Urothelium cell line (cell line): Measurements from ENCODE around the gene COL27A1.

Source experiments
- DNase-seq: peaks from one replicate; pipeline ENCODE4 v3.0.0; 2011; ENCODE audit warnings: low spot score, mixed read lengths
- FAIRE-seq: peaks from 2 replicates; lab custom pipeline; 2011; peaks lifted over from hg19 to GRCh38; lab: Jason Lieb, UNC

COL27A1 gene

DNA sequence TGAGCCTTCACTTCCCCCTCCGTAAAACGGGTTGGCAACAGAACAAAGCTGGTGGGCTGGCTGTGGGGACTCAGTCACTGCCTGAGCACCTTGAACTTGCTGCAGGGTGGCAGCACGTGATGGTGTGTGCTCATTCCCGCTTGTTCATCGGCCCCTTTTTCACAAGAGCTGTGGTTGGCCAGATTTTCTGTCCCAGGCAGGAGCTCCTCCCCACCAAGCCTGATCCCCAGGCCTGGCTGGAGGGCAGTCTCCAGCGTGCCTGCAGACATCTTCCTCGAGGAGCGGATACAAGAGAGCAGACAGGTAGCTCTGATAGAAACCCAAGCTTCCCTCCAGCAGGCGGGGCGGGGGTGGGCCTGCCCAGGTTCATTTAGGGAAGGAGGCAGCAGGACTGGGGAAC is 105.7 kb downstream of the COL27A1 start:
- no peak for DNase-seq
- no peak for FAIRE-seq

DNA sequence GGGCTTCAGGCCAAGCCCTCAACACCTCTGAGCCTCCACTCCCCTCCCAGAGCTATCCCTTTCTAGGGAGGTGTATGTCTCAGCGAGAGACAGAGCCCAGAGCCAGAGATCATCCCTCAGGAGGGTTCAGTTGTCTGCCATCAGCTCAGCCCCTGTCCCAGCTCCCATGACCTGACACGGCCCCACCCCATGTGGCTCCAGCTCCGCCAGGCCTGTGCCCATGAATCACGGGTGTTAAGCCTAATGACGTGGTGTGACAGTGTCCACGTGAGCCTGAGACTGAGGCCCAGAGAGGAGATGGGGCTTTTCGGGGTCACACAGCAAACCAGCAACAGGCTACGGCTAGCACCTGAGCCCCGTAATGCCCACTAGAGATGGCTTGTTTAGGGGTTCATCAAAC is 106.7 kb downstream of the COL27A1 start:
- FAIRE-seq = no peak
- DNase-seq = no peak

DNA sequence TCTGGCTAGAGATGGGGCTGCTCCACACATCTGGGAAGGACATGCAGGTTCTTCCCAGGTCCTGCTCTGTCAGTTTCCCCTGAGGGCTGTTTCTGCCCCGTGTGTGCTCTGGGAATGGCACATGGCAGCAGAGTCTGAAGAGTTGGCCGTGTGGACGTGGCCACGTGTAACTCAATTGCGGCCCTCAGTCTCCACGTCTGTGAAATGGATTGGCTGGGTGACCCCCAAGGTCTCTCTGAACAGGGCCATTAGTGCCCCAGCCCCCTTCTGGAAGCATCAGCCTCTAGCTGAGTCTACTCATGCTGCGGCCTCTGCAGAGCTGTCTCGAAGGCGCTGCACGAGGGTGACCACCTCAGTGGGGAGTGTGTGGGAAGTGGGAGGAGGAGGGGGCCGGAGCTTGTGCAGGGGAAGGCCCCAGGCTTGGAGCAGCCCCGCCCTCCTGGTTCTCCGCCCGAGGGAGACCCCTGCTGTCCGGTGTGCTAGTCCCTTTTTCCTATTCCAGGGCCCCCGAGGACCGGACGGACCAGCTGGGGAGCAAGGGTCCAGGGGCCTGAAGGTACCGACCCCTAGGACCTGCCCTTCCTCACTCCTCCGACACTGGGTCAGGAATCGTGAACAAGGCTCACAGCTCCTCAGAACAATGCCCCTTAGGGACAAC is 108.6 kb downstream of the COL27A1 start:
- no peak for DNase-seq
- no peak for FAIRE-seq

DNA sequence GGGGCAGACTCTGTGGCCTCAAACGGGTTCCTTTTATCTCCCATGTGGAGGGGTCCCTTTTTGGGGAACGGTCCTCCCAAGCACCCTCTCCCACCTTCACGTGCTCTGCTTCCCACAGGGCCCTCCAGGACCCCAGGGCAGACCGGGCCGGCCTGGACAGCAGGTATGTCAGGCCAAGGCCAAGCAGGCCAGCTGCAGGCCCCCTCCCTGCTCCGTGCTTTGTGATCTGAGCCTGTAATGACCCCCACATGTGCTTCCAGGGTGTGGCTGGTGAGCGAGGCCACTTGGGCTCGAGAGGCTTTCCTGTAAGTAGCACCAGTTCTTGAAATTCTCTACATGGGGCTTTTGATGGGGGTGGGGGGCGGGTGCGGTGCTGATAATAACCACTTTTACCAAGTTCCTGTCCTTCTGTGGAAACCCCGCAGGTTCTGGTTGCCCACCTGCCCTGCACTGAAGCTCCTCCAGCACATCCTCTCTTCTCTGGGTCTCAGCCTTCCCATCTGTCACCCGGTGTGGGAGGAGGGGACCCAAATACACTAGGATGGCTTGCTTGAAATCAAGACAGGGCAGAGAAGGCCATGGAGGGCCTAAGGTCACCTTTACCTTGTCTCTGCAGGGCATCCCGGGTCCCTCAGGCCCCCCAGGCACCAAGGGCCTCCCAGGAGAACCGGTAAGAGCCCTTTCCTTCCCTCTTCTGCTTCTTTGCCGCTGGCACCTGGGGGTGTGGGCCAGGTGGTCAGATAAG is 109.6 kb downstream of the COL27A1 start:
- DNase-seq (no peak), FAIRE-seq (no peak)

DNA sequence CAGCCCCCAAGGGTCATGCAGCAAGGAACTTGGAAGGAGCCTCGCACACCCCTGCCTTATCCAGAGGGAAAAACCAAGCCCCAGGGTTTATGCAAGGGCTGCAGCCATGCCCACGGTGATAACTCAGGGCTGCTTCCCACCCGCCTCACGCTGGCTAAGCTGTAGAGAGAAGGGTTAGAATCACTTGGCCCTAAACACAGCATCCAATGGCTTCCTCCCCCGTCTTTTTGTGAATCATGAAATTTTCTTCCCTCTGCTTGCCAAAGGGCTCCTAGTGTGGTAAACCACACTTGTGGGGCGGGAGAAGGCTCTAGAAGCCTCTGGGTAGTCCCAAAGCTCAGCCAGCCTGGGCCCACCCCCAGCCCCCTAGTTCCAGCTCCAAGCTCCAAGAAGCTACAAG is 111.6 kb downstream of the COL27A1 start:
- no peak for DNase-seq
- FAIRE-seq = no peak

DNA sequence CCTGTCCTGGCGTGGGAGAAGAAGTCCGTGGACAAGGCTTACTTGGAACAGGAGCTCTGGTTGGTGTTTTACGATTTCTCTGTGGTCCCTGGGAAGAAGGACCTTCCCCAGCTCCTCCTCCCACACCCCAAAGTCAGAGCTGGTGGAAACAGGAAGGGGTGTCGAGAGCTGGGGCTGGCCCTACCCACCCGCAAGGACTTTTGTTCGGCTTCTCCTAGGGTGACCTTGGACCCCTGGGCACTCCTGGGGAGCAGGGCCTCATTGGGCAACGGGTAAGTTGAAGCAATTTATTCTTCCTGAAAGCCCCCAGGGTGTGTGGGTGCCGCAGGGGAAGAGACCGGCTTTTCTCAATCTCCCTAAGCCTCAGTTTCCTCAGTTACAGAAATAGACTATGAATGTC is 113.7 kb downstream of the COL27A1 start:
- DNase-seq (no peak), FAIRE-seq (no peak)

DNA sequence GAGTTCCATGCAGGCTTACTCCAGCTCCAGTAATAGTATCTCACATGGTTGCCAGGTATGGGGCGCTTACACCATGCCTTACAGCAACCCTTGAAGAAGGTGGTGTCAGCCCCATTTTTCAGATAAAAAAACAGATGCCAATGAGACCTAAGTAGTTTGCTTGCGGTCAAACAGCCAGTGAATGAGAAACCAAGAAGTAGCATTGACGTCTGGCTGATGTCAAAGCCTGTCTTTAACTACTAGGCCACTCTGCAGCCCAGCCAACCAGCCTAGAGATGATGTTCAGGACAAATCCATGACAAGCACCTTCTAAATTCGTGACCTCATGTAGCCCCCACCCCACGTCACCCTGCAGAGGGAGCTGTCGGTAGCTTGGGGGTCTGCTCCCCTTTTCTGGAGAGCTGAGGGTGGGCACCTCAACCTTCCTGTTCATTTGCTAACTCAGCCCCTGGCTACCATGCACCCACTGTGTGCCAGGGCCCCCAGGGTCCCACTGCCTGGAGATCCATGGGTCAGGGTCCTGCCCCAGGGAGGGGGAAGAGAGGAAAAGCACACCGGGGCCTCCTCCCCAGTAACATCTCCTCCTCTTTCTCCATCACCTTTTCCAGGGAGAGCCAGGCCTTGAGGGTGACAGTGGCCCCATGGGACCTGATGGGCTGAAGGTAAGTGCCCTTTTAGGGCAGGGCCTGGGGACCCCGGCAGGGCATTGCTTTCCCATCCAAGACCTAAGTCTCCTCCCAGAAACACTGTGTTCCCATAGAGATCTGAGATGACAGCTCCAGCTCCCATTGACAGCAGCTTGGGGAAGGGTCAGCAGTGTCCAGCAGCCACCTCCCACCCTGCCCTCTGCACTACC is 115.0 kb downstream of the COL27A1 start:
- FAIRE-seq = no peak
- DNase-seq = no peak

DNA sequence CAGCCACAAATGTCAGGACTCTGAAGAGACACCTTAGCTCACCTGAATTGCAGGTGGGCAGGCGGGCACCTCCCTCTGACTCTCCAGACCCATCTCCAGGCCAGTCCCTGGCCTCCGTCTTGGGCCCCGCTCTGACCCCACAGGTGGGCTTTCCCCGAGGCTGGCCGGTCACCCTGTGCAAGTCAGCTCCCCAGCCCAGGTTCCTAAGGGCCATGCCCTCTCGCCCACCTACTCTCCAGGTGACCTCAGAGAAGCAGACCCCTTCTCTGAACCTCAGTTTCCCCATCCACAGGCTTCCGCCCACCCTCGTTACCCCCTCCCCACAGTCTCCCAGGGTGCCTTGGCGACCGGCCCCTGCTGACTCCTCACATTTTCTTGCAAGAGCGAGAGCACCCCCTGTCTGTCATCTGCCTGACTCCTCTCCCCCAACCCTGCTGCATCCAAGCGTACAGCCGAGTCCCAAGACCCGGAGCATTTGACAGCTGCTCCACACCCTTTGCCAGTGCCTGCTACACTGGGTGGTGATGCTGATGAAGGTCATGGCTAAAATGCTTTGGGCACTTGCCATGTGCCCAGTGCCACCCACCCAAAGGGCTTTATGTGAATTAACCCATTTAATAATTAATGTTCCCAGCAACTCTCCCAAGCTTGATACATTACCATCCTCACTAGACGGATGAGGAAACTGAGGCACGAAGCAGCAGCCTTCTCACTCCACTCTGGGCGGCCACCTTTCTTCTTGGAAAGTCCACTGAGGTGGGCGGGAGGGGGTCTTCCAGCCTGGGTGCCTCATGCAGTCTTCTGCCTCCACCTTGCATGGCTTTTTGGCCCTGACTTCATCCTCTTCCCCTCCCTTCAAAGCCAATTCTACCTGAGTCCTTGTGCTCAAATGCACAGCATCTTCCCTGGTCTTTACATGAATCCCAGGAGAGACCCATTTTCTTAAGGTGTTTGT is 116.5 kb downstream of the COL27A1 start:
- DNase-seq (no peak), FAIRE-seq (no peak)

DNA sequence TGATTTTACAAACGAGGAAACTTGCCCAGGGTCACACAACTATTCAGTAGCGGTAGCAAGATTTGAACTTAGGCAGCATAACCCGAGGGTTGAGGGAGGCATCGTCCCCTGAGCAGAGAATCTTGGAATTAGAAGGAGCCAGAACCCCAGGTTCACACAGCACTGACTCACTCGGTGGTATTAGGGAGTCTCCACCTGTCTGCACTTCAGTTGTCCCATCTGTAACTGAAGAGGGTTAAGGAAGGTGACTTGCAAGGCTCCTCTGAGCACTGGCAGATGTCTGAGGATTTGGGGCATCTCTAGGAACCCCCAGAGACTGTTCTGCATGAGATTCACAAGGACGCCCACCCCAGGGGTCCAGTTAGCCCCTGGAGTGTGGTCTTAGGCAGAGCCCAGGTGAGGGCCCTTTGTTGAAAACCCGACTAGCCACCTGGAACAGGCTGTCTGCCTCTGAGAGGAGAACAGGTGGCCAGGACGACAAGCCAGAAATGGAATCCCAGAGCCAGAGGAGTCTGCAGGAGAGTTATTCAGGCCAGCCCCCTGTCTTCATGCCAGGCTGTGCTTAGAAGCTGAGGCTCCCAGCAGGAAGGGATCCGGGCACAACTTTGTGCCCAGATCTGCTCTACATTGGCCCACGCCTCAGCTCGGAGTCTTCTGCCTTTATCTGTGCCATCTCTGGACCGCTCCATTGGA is 117.5 kb downstream of the COL27A1 start:
- DNase-seq = no peak
- FAIRE-seq = no peak

DNA sequence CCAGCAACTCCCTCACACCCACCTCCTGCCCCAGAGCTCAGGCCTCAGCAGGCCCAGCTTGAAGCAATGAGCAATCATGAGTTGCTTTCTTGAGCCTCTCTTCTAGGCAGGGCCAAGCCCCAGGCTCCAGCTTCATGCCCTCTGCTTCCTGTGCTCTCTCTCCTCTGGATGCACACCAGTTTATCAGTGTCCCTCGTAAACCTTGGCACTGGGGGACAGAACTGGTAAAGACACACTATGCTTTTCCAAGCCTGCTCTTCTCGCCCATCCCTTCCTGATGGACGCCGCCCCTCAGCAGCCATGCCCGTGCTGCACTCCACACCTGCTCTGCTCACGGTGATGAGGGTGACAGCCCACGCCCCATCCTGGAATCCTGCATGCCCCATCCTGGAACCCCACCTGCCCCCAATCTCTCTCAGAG is 118.1 kb downstream of the COL27A1 start:
- no peak for FAIRE-seq
- no peak for DNase-seq

DNA sequence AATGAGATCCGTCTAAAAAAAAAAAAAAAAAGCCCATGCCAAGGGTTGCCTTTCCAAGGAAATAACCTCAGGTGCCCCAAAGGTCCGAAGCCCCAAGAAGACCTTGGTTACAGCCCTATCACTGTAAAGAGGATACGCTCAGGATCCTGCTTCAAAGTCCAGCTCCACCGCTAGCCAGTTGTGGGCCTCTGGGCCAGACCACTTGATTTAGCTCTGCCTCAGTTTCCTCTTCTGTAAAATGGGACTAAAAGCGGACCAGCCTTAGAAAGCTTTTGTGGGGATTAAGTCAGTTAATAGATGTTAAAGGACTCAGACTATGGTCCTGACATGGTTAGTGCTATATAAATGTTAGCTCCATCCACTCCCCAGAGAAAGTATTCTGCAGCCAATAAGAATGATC is 118.9 kb downstream of the COL27A1 start:
- DNase-seq (no peak), FAIRE-seq (no peak)

DNA sequence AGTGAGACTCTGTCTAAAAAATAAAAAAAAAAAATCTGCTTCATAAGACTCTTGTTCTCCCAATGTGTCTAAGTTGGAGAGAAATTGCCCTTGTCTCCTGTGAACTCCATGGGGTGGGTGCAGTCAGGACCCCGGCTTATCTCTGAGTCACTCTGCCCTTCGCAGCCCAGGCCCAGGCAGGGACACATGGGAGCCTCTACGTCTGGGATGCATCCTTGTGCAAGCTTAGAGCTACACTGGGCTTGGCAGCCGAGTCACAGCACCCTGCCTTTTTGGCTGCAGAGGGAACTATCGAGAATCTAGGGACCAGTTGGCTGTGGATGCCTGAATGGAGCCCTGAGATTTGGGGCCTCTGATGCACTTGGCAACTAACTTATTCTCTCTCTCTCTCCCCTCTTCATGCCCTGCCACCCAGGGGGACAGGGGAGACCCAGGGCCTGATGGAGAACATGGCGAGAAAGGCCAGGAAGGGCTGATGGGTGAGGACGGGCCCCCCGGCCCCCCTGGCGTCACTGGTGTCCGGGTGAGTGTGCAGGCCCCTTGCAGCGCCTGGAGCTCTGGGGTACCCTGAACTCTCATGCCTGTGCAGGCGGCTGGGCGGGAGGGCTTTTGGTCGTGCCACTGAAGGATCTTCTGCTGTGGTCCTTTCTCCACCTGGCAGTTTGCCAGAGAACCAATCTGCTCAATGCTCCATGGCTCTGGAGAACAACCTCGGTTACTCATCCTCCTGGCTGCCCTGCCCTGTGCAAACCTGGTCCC is 120.1 kb downstream of the COL27A1 start:
- no peak for FAIRE-seq

DNA sequence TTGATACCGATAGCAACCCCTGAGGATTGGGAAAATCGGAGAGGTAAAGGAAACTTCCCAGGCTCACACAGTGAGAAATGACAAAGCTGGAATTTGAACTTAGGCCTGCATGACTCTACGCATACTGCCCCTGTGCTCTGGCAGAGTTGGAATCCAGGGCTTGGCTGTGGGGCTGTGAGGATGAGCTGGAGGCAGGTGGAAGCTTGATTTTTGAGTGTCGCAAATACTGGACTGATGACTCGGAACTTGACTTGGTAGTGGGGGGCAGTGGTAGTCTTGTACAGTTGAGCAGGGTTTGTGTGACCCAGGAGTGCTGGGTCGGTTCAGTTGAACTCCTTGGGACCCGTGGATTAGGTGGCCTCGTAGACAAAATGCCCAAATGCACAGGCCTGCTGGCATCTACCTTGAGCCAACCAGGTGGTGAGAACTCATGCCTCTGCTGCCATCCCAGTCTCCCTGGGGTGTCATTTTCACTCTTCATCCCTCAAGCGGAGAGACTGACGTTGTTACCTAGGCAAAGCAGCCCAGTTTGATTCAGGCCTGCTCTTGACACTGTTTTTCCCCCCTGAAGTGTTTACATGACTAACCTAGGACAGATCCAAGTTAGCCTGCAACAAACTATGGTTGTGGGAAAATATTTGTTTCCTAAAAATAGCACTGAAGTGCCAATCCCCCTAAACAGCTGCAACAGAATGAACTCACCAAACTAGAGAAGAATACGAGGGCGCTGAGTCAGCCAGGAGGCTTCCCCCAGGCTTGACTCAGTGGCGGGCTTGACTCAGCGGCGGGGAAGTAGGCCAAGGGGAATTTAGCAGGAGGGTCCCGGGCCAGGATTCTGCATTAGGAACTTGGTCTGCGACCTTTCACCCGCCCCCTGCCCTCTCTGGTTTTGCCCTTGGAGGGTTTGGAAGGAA is 121.8 kb downstream of the COL27A1 start:
- FAIRE-seq = peak; percentile 76
- peak; percentile 83 for DNase-seq

More for the DNA sequence above, 120.1 kb downstream of the COL27A1 start:
- no peak for DNase-seq

DNA sequence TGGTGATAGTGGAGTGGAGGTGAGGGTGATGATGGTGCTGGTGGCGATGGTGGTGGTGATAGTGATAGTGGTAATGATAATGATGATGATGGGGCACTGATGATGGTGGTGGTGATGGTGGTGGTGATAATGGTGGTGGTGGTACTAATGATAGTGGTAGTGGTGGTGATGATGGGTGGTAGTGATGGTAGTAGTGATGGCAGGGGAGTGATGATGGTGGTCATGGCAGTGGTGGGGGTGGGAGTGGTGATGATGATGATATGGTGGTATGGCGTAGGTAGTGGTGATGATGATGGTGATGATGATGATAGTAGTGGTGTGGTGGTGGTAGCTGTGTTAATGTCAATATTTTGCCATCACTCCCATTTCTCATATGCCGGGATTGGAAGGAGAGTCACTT is 123.0 kb downstream of the COL27A1 start:
- DNase-seq (no peak), FAIRE-seq (no peak)

DNA sequence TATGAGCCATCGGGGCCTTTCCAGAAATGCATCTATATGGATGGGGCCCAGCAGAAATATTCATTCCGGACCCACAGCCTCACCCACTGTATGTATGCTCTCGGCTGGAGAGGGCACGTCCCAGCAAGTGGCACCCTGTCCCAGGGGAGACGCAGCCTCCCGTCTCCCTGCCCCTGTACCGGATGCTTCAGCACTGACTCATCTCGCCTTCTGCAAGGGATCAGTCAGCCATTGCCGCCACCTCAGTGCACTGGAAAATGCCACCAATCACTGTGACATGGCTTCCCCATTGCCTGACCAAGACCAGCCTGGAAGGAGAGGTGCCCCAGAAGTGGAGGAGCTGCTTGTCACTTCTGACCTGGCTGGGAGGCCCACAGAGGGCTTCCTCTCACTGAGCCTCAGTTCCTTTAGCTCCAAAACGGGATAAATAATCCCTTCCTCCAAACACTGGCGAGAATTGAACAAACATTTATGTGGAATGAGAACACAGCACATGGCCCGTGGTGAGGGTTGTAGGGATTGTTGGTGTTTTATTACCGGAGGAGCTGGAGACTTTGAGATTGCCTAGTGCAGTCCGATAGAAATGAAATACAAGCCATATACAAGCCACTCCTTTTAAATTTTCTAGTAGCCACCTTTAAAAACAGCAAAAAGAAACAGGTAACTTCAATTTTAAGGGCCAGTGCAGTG is 123.7 kb downstream of the COL27A1 start:
- FAIRE-seq = peak; percentile 96
- DNase-seq = peak; percentile 79

DNA sequence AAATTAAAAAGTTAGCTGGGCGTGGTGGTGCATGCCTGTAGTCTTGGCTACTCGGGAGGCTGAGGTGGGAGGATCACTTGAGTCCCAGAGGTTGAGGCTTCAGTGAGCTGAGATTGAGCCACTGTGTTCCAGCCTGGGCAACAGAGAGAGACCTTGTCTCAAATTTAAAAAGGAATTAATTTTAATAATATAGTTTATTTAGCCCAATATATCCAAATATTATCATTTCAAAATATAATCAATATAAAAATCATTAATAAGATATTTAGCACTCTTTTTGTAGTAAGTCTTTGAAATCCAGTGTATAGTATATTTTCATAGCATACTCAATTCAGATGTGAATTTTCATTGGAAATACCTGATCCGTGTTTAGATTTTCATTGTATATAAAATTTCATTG is 124.4 kb downstream of the COL27A1 start:
- DNase-seq (no peak), FAIRE-seq (no peak)

DNA sequence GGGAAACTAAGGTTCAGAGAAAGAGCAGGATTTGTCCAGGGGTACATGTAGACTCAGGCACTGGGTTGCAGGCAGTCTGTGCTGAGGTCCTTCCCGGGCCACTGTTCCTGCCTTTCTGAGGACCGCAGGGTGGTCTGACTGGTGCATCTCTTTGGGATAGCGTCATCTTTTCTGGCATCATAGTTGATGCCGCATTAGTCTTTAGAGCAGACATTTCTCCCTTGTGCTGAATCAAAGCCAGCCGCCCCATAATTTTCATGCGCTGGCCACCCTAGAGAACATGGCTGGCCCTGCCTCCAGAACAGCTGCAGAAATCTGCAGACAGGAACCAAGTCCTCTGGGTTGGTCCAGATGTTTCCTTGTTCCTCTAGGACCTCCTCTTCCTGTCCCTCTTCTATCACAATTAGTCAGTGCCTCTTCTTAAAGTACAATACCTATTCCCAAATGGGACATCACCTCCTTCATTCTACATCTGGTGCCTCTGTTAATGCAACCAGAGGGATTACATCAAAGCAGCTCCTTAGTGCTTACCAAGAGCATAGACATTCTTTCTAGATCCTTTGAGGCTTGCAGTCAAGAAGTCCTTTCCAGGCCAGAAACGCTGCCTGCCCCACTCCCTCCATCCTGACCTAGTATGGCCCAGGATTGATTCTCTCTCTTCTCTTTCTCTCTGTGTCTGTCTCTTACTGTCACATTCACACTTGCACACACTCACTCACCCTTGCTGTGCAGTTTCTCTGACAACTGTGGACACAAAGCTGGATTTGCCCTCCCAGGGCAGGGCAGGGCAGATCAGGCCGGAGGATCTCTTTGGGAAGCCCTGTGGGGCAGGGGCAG is 125.5 kb downstream of the COL27A1 start:
- FAIRE-seq = no peak
- DNase-seq = no peak
